ENCODE measurements around the gene NRXN3.

The NRXN3 gene

DNA sequence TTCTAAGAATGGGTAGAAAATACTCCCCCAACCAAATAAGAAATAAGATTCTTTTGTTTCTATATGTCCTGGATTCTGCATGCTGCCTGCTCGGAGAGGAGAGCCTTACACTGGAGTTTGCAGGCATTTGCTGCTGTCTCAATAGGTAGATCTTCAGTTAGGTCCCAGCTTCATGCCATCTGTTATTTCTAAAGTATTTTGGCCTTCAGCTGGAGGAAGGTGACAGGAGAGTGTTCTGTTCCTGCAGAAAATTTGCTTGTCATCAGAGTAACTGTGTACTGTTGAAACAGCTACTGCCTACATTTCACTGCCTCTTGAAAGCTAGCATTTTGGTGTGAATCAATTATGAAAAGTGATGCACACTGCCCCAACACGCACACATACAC lies 966.9 kb downstream of the NRXN3 start:
- Mint-ChIP-seq H3K9me3 (peaks cover 0 to 3% of the 10 kb centered on the region in 2 donors), H3K4me1 (ENCODE audit: low read depth in 2 of 2) (no peaks in the 10 kb centered on the region), H3K27ac (no peak overlapping the region), H3K4me3 (no peak overlapping the region), H3K36me3 (ENCODE audit: insufficient read depth) (no peaks in the 10 kb centered on the region), H3K27me3 (no peaks in the 10 kb centered on the region)
- ATAC-seq (replicated peaks) (no peak), DNase-seq (no peak)

GRCh38 chr14:79137836-79138235 lies 967.7 kb downstream of the NRXN3 start:
- DNase-seq, result no peak
- Mint-ChIP-seq H3K27ac (no peak overlapping the region), H3K36me3 (ENCODE audit: insufficient read depth) (no peaks in the 10 kb centered on the region), H3K9me3 (peaks cover 0 to 3% of the 10 kb centered on the region in 2 donors), H3K4me3 (no peak overlapping the region), H3K4me1 (ENCODE audit: low read depth in 2 of 2) (no peaks in the 10 kb centered on the region), H3K27me3 (no peaks in the 10 kb centered on the region)
- ATAC-seq (replicated peaks), result no peak

- DNase-seq (no peak), ATAC-seq (replicated peaks) (no peak)
- Mint-ChIP-seq H3K9me3 (peaks cover 6 to 28% of the 10 kb centered on the region in 2 donors), H3K4me3 (no peak overlapping the region), H3K27me3 (no peaks in the 10 kb centered on the region), H3K27ac (no peak overlapping the region), H3K4me1 (ENCODE audit: low read depth in 2 of 2) (no peaks in the 10 kb centered on the region), H3K36me3 (ENCODE audit: insufficient read depth) (no peaks in the 10 kb centered on the region)
These were observed 974.7 kb downstream of the NRXN3 start for GRCh38 chr14:79144896-79145295.

- H3K9me3 Mint-ChIP-seq, result peaks cover 4 to 28% of the 10 kb centered on the region in 2 donors
- H3K36me3 Mint-ChIP-seq (ENCODE audit: insufficient read depth), result no peaks in the 10 kb centered on the region
- ATAC-seq (replicated peaks) (no peak), DNase-seq (no peak)
- no peak overlapping the region for H3K27ac Mint-ChIP-seq
- H3K27me3 Mint-ChIP-seq, result no peaks in the 10 kb centered on the region
- H3K4me3 Mint-ChIP-seq, result no peak overlapping the region
- no peaks in the 10 kb centered on the region for H3K4me1 Mint-ChIP-seq (ENCODE audit: low read depth in 2 of 2)
These were observed 980.1 kb downstream of the NRXN3 start for GRCh38 chr14:79150226-79150625.

DNA sequence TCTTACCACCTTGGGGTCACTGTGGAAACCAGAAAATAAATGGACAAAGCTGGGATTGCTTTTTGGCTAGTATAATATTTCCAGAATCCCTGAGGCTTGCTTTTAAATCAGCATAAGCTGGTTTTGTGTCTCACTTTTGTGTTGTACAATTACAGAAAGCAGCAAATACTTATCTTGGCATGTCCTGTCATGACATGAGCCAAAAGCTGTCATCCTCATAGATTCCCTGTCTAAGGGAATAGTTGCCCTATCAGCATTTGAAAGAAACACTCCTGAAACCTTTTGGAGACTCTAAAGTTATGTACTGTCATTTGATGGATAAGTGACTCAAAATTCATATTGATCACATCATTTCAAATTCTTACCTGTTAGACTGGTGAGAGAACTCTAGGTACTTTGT lies 987.2 kb downstream of the NRXN3 start:
- no peaks in the 10 kb centered on the region for H3K9me3 Mint-ChIP-seq
- H3K36me3 Mint-ChIP-seq (ENCODE audit: insufficient read depth), result no peaks in the 10 kb centered on the region
- DNase-seq, result no peak
- ATAC-seq (replicated peaks), result no peak
- no peak overlapping the region for H3K4me3 Mint-ChIP-seq
- H3K27me3 Mint-ChIP-seq, result no peaks in the 10 kb centered on the region
- no peaks in the 10 kb centered on the region for H3K4me1 Mint-ChIP-seq (ENCODE audit: low read depth in 2 of 2)
- no peak overlapping the region for H3K27ac Mint-ChIP-seq

DNA sequence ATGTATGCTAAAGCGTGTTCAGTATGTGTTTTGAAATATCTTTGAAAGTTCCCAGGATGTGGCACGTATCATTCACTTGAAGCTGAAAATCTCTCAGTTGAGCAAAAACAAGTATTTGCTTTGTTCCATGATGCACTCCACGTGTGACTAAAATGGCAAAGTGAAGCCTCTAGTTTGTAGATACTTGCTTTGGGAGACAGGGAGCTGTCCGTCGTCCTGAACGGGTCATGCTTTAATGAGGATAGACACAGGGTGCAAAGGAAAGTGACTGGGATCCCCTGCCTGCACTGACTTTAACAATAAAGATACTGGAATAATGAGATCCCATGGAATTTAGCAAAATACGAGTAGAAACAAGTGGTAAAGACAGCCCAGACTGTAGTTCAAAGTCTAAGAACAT lies 991.4 kb downstream of the NRXN3 start:
- DNase-seq, result no peak
- Mint-ChIP-seq H3K9me3 (peaks cover 7 to 9% of the 10 kb centered on the region in 2 donors), H3K27ac (no peak overlapping the region), H3K36me3 (ENCODE audit: insufficient read depth) (no peaks in the 10 kb centered on the region), H3K4me3 (no peak overlapping the region), H3K4me1 (ENCODE audit: low read depth in 2 of 2) (no peaks in the 10 kb centered on the region), H3K27me3 (no peaks in the 10 kb centered on the region)
- ATAC-seq (replicated peaks), result no peak

DNA sequence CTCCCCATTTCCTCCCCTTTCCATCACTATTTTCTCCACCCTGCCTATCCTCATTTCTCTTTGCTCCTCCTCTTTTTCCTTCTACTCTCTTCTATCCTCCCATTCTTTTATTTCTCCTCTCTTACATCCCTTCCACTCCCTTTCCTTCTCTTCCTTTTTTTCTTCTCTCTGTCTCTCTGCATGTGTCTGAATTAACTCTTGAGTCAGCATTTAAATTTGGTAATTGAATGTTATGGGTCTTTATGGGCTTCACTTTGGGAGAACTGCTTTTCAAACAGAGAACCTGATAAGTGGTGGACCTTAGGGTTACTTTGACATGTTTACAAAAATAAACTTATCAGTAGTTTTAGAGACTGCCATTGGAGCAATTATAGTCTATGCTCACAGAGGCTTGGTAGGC lies 992.7 kb downstream of the NRXN3 start:
- ATAC-seq (replicated peaks) (no peak), DNase-seq (no peak)
- H3K9me3 Mint-ChIP-seq, result peaks cover 7 to 12% of the 10 kb centered on the region in 2 donors
- no peaks in the 10 kb centered on the region for H3K4me1 Mint-ChIP-seq (ENCODE audit: low read depth in 2 of 2)
- H3K27ac Mint-ChIP-seq, result no peak overlapping the region
- no peaks in the 10 kb centered on the region for H3K27me3 Mint-ChIP-seq
- H3K36me3 Mint-ChIP-seq (ENCODE audit: insufficient read depth), result no peaks in the 10 kb centered on the region
- no peak overlapping the region for H3K4me3 Mint-ChIP-seq

GRCh38 chr14:79165471-79166090 lies 995.4 kb downstream of the NRXN3 start:
- no peak overlapping the region for H3K27ac Mint-ChIP-seq

DNA sequence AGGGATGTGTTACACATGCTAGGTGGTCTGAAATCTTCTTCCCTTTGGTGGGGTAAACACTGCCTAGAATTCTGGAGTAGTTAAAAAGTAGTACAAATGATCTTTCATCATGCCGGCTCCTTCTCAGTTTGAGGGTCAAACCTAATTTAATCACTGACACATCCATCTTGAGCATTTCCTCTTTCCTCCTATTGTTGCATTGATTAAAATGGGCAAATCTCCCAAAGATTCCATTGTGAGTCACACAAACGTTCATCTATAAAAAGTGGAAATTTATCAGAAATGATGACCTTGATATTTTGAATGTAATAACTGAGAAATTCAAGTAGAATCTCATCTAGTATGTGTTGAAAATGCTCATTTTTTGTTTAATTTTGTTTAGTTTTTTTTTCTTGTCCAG lies 996.0 kb downstream of the NRXN3 start:
- no peaks in the 10 kb centered on the region for H3K4me1 Mint-ChIP-seq (ENCODE audit: low read depth in 2 of 2)

More at GRCh38 chr14:79165471-79166090, 995.4 kb downstream of the NRXN3 start:
- Mint-ChIP-seq H3K4me1 (ENCODE audit: low read depth in 2 of 2) (no peaks in the 10 kb centered on the region), H3K9me3 (peaks cover 12 to 14% of the 10 kb centered on the region in 2 donors), H3K36me3 (ENCODE audit: insufficient read depth) (no peaks in the 10 kb centered on the region), H3K4me3 (no peak overlapping the region), H3K27me3 (no peaks in the 10 kb centered on the region)
- no peak for DNase-seq
- no peak for ATAC-seq (replicated peaks)

DNA sequence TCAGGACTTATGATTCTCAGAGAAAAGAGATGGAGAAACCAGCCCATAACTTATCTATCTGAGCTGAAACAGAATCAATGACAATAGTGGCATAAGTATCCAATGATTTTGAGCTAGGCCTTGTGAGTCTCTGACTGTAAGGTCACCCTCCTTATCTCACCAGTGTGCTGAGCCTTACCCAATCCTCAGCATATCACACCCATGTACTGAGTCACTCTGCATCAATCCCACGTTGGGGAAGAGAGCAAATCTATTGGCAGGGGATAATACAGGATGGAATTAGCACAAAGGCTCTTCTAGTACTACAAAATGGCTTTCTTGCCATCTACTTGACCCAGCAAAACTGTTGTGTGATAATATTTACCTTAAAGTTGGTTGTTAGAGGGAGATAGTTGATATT lies 997.8 kb downstream of the NRXN3 start:
- Mint-ChIP-seq H3K36me3 (ENCODE audit: insufficient read depth) (no peaks in the 10 kb centered on the region), H3K27me3 (no peaks in the 10 kb centered on the region), H3K9me3 (peaks cover 12 to 14% of the 10 kb centered on the region in 2 donors), H3K4me3 (no peak overlapping the region), H3K4me1 (ENCODE audit: low read depth in 2 of 2) (no peaks in the 10 kb centered on the region), H3K27ac (no peak overlapping the region)
- DNase-seq, result no peak
- ATAC-seq (replicated peaks), result no peak

More for the DNA sequence above, 996.0 kb downstream of the NRXN3 start:
- ATAC-seq (replicated peaks), result no peak
- no peaks in the 10 kb centered on the region for H3K27me3 Mint-ChIP-seq
- no peak for DNase-seq
- no peak overlapping the region for H3K27ac Mint-ChIP-seq
- peaks cover 12 to 14% of the 10 kb centered on the region in 2 donors for H3K9me3 Mint-ChIP-seq
- H3K36me3 Mint-ChIP-seq (ENCODE audit: insufficient read depth), result no peaks in the 10 kb centered on the region
- no peak overlapping the region for H3K4me3 Mint-ChIP-seq

- Mint-ChIP-seq H3K9me3 (peaks cover 8 to 12% of the 10 kb centered on the region in 2 donors), H3K36me3 (ENCODE audit: insufficient read depth) (no peaks in the 10 kb centered on the region), H3K4me1 (ENCODE audit: low read depth in 2 of 2) (no peaks in the 10 kb centered on the region), H3K27me3 (no peaks in the 10 kb centered on the region), H3K4me3 (no peak overlapping the region), H3K27ac (no peak overlapping the region)
- ATAC-seq (replicated peaks), result no peak
- DNase-seq, result no peak
These were observed 1005.5 kb downstream of the NRXN3 start for GRCh38 chr14:79175671-79176070.

DNA sequence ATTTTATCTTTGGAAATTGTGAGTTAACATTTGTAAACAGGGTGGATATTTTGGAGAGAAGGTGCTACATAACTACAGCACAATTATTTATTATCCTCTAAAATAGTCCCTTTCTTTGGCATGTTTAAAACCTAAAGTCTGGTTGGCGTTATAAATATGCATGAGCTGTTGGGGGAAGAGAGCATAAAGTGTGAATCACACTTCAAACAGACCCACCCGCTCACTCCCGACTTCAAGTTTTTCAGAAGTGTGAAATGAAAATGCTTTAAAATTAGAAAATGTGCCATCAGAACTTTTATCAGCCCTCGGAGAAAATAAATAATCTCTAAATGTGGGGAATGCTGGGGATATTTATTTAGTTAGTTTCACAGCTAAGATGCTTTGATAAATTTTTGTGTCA lies 1006.9 kb downstream of the NRXN3 start:
- Mint-ChIP-seq H3K27ac (no peak overlapping the region), H3K36me3 (ENCODE audit: insufficient read depth) (no peaks in the 10 kb centered on the region), H3K9me3 (peaks cover 8 to 12% of the 10 kb centered on the region in 2 donors), H3K4me1 (ENCODE audit: low read depth in 2 of 2) (no peaks in the 10 kb centered on the region), H3K27me3 (no peaks in the 10 kb centered on the region), H3K4me3 (no peak overlapping the region)
- DNase-seq (no peak), ATAC-seq (replicated peaks) (no peak)

DNA sequence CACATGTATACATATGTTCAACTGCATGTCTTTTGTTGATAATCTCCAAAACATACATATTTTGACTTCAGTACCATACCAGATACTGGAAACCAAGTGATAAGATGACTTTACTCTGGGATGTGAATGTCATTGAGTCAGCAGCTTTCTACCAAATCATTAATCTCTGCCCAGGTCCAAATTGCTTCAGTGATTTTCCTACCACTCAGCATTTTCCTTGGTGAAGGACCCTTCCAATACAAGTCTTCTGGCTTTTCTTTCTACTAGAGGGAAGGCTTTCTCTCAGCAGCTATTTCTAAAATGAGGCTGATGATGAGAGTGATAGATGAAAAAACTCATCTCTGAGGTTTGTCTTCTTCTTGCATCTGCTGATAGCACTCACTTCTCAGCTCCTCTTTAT lies 1008.5 kb downstream of the NRXN3 start:
- Mint-ChIP-seq H3K27me3 (no peaks in the 10 kb centered on the region), H3K27ac (no peak overlapping the region), H3K4me3 (no peak overlapping the region), H3K36me3 (ENCODE audit: insufficient read depth) (no peaks in the 10 kb centered on the region), H3K4me1 (ENCODE audit: low read depth in 2 of 2) (no peaks in the 10 kb centered on the region), H3K9me3 (peaks cover 8 to 10% of the 10 kb centered on the region in 2 donors)
- no peak for ATAC-seq (replicated peaks)
- no peak for DNase-seq

GRCh38 chr14:79179985-79180384 lies 1009.8 kb downstream of the NRXN3 start:
- DNase-seq (no peak), ATAC-seq (replicated peaks) (no peak)
- Mint-ChIP-seq H3K27me3 (no peaks in the 10 kb centered on the region), H3K4me1 (ENCODE audit: low read depth in 2 of 2) (no peaks in the 10 kb centered on the region), H3K4me3 (no peak overlapping the region), H3K27ac (no peak overlapping the region), H3K9me3 (peaks cover under 1 to 8% of the 10 kb centered on the region in 2 donors), H3K36me3 (ENCODE audit: insufficient read depth) (no peaks in the 10 kb centered on the region)

GRCh38 chr14:79180656-79181055 lies 1010.5 kb downstream of the NRXN3 start:
- no peaks in the 10 kb centered on the region for H3K4me1 Mint-ChIP-seq (ENCODE audit: low read depth in 2 of 2)
- ATAC-seq (replicated peaks), result no peak
- H3K27me3 Mint-ChIP-seq, result no peaks in the 10 kb centered on the region
- no peaks in the 10 kb centered on the region for H3K36me3 Mint-ChIP-seq (ENCODE audit: insufficient read depth)
- no peak overlapping the region for H3K27ac Mint-ChIP-seq
- peaks cover 0 to 8% of the 10 kb centered on the region in 2 donors for H3K9me3 Mint-ChIP-seq
- no peak overlapping the region for H3K4me3 Mint-ChIP-seq
- DNase-seq, result no peak

Data from effector memory CD8-positive, alpha-beta T cell (primary cell).